Embryonic facial prominence (tissue), 1 donor: Measurements from ENCODE around the gene COX20.
"Not testable (repeated sequence)": the region's sequence is repeated elsewhere in the genome, so short reads cannot be mapped to it uniquely, and the experiment has no call there.

Experiments
- DNase-seq: peaks from one replicate; pipeline ENCODE4 v3.0.0-alpha.2; 2016; ENCODE audit errors: extremely low spot score

COX20 gene

GRCh38 chr1:244822878-244823277 lies 12.6 kb upstream of the COX20 start:
- DNase-seq = no peak

GRCh38 chr1:244826712-244827111 lies 8.7 kb upstream of the COX20 start:
- no peak for DNase-seq

- no peak for DNase-seq
Observed at GRCh38 chr1:244830639-244831038, 4.8 kb upstream of the COX20 start.

- not testable (repeated sequence) for DNase-seq
Observed at GRCh38 chr1:244833260-244833659, 2.2 kb upstream of the COX20 start.

- peak; percentile 77 for DNase-seq
Observed at GRCh38 chr1:244833734-244834542, 1.5 kb upstream of the COX20 start.

- DNase-seq = peak; percentile 91
Observed at GRCh38 chr1:244834543-244835275, 749 bp upstream of the COX20 start.

GRCh38 chr1:244836135-244836521 lies 670 bp downstream of the COX20 start:
- DNase-seq = peak; percentile 25

- no peak for DNase-seq
Observed at GRCh38 chr1:244836584-244836983, 1.1 kb downstream of the COX20 start.

GRCh38 chr1:244837597-244838258 lies 2.3 kb downstream of the COX20 start:
- DNase-seq = no peak

- DNase-seq = no peak
Observed at GRCh38 chr1:244839656-244840055, 4.2 kb downstream of the COX20 start.

- no peak for DNase-seq
Observed at GRCh38 chr1:244840219-244840794, 4.8 kb downstream of the COX20 start.

- DNase-seq = no peak
Observed at GRCh38 chr1:244841273-244841927, 5.9 kb downstream of the COX20 start.

GRCh38 chr1:244843148-244843978 lies 7.9 kb downstream of the COX20 start:
- no peak for DNase-seq

- DNase-seq = no peak
Observed at GRCh38 chr1:244844155-244845121, 9.0 kb downstream of the COX20 start.

GRCh38 chr1:244846653-244847052 lies 11.2 kb downstream of the COX20 start:
- no peak for DNase-seq

GRCh38 chr1:244849189-244849866 lies 13.9 kb downstream of the COX20 start:
- no peak for DNase-seq

GRCh38 chr1:244850099-244850852 lies 14.8 kb downstream of the COX20 start:
- no peak for DNase-seq

GRCh38 chr1:244850896-244851295 lies 15.4 kb downstream of the COX20 start:
- no peak for DNase-seq
